K562 (cell line): Measurements from ENCODE around the gene CLTA. TPM values are rescaled to one million over a fixed set of nuclear protein-coding genes. Genes with fewer than 3 reads are reported as not detected.
A peak's percentile ranks its signal among the peaks of the same experiment; 100 is the strongest.

Experiments used
- CREB1 ChIP-seq, 2 experiments: sonication (generic) in 1 of 2; formaldehyde crosslinking in 1 of 2; IDR thresholded peaks; 2 replicates each; pipeline versions ENCODE4 v1.6.1 to v1.8.0; 2012 to 2022; ENCODE audit warnings: inconsistent platforms in 1 of 2, mild to moderate bottlenecking in 1 of 2, missing genetic modification reagents in 1 of 2, moderate library complexity in 1 of 2
- FOXP1 ChIP-seq: sonication (generic); formaldehyde crosslinking; IDR thresholded peaks from 2 replicates; pipeline ENCODE4 v1.8.0; 2022; ENCODE audit warnings: mild to moderate bottlenecking, missing genetic modification reagents
- MAFG ChIP-seq: fragments of 450-650 bp; conservative IDR thresholded peaks from 2 replicates; pipeline ENCODE4 v1.6.1; 2016; ENCODE audit warnings: missing genetic modification characterization, missing compliant biosample characterization
- NR2C2 ChIP-seq, 2 experiments: fragments of 200-800 bp in 1 of 2; sonication (Bioruptor generic) in 1 of 2; sonication (generic) in 1 of 2; formaldehyde crosslinking in 1 of 2; IDR thresholded peaks; 2 replicates each; pipeline versions ENCODE4 v1.6.1 to v1.8.0; 2016 to 2022; ENCODE audit warnings: mild to moderate bottlenecking in 1 of 2, missing compliant biosample characterization in 1 of 2, missing genetic modification characterization in 1 of 2, missing genetic modification reagents in 1 of 2
- POLR2G ChIP-seq: fragments of 200-400 bp; formaldehyde crosslinking; IDR thresholded peaks from 2 replicates; pipeline ENCODE4 v1.6.1; 2017; ENCODE audit warnings: low read depth, mild to moderate bottlenecking, antibody characterized with exemption, low read length, moderate library complexity
- RBFOX2 ChIP-seq: fragments of 200-400 bp; formaldehyde crosslinking; IDR thresholded peaks from 2 replicates; pipeline ENCODE4 v1.6.1; 2017; ENCODE audit warnings: low read depth, mild to moderate bottlenecking, low read length, moderate library complexity
- SRSF9 ChIP-seq: fragments of 200-400 bp; formaldehyde crosslinking; IDR thresholded peaks from 2 replicates; pipeline ENCODE4 v1.6.1; 2017; ENCODE audit warnings: low read depth, low read length, borderline replicate concordance
- U2AF1 ChIP-seq: fragments of 200-400 bp; formaldehyde crosslinking; optimal IDR thresholded peaks from 2 replicates; pipeline ENCODE3; 2017; ENCODE audit warnings: mild to moderate bottlenecking, low read depth, low read length, moderate library complexity
- ZNF561 ChIP-seq: fragments of 450-650 bp; formaldehyde crosslinking; conservative IDR thresholded peaks from 2 replicates; pipeline ENCODE4 v1.4.0; 2020; ENCODE audit warnings: mild to moderate bottlenecking, moderate library complexity
- ZNF592 ChIP-seq: fragments of 450-650 bp; IDR thresholded peaks from 2 replicates; pipeline ENCODE4 v1.6.1; 2017; ENCODE audit warnings: antibody characterized with exemption, mild to moderate bottlenecking
- ZNF764 ChIP-seq: fragments of 250-450 bp; sonication (Bioruptor Pico); IDR thresholded peaks from 2 replicates; pipeline ENCODE4 v1.4.0; 2020; ENCODE audit warnings: low read depth, mild to moderate bottlenecking, moderate library complexity
- polyA plus RNA-seq, 8 experiments: library from polyadenylated mRNA; depleted of rRNA in 4 of 8; stranded (reverse) in 5 of 8; unstranded in 3 of 8; fragments of >200 nt; fragmentation: Nextera tagmentation in 2 of 8; fragmentation: Illumina TruSeq in 1 of 8; extraction: Ambion mirVana in 2 of 8; extraction: Trizol in 1 of 8; gene quantifications; 2 replicates each; pipeline versions ENCODE4 v1.2.1 to v1.2.3, GENCODE V29; 2011 to 2014; ENCODE audit warnings: inconsistent platforms in 1 of 8, missing spikeins in 1 of 8
- total RNA-seq, 7 experiments: library from RNA; depleted of rRNA in 6 of 7; stranded (reverse); fragments of >200 nt in 6 of 7; fragmentation: Illumina TruSeq in 2 of 7; extraction: Trizol in 2 of 7; gene quantifications; 2 replicates each; pipeline versions ENCODE4 v1.2.1 to v1.2.3, GENCODE V29; 2011 to 2021; ENCODE audit warnings: low replicate concordance in 1 of 7
- TF ChIP-seq, protein P1 (sequence below), 2 experiments: fragments of 450-650 bp; IDR thresholded peaks; 2 replicates each; pipeline ENCODE4 v1.6.1; 2018; ENCODE audit warnings: mild to moderate bottlenecking in 2 of 2, low read depth in 1 of 2; ENCODE audit not compliant: partially characterized antibody in 2 of 2

The CLTA gene
- total and polyA plus RNA-seq, 9 of the 15 experiments (the other 6 are each of a cell fraction or from before 2014, with no cell fraction given): 37.8 to 219 (median 144) TPM

DNA sequence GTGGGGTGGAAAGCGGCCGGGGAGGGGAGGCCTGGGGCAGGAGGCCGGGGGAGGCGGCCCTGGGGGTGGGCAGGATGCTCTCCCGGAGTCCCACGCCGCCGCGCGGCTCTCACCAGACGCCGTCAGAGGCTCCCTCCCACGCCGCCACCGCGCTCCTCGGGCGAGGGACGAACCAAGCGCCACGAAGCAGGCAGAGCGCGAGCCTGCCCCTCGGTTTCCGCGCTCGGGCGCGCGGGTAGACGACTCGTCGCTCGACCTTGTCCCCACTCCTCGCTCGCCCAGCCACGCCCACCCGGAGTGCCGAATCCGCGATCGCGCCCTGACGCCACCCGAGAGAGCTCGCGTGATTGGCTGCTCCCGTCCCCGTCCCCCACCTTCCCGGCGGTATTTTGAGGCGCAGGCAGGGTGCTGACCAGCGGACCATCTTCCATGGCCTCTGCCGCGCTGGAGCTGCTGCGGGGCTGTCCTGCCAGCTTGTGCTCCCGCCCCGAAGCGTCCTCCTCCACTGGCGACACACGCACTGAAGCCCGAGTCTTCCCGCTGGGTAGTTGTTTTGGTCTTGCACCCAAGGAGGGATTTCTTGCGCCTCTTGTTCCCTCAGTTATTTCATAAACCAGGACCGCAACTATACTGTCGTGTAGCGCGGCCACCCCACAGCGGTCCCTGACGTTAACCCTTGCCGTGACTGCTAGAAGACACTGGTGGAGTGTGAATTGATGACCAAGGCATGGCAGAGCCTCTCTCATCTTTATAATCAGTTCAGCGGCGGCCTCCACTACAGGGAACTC, 67.7 kb downstream of the CLTA start, which contains the start of gene GNE (continued):
- TF ChIP-seq ZNF592 (no peak), ZNF561 (no peak), U2AF1 (no peak), MAFG (tag) (no peak), POLR2G (peak; percentile 97), NR2C2 (CRISPR knock-in tag; IDR thresholded peaks at IDR 0.05) (0 out of 2 replicates have a peak, but pooled peaks have one; percentile 20), NR2C2 (tag; IDR thresholded peaks at IDR 0.05) (peak; percentile 36; the same call in 1 of the 2 replicates), SRSF9 (no peak), ZNF764 (CRISPR knock-in tag) (no peak), RBFOX2 (peak; percentile 94), FOXP1 (no peak), CREB1 (IDR thresholded peaks at IDR 0.05) (peak; percentile 84), CREB1 (CRISPR knock-in tag; IDR thresholded peaks at IDR 0.05) (peak; percentile 91)
- TF ChIP-seq, protein P1, sequence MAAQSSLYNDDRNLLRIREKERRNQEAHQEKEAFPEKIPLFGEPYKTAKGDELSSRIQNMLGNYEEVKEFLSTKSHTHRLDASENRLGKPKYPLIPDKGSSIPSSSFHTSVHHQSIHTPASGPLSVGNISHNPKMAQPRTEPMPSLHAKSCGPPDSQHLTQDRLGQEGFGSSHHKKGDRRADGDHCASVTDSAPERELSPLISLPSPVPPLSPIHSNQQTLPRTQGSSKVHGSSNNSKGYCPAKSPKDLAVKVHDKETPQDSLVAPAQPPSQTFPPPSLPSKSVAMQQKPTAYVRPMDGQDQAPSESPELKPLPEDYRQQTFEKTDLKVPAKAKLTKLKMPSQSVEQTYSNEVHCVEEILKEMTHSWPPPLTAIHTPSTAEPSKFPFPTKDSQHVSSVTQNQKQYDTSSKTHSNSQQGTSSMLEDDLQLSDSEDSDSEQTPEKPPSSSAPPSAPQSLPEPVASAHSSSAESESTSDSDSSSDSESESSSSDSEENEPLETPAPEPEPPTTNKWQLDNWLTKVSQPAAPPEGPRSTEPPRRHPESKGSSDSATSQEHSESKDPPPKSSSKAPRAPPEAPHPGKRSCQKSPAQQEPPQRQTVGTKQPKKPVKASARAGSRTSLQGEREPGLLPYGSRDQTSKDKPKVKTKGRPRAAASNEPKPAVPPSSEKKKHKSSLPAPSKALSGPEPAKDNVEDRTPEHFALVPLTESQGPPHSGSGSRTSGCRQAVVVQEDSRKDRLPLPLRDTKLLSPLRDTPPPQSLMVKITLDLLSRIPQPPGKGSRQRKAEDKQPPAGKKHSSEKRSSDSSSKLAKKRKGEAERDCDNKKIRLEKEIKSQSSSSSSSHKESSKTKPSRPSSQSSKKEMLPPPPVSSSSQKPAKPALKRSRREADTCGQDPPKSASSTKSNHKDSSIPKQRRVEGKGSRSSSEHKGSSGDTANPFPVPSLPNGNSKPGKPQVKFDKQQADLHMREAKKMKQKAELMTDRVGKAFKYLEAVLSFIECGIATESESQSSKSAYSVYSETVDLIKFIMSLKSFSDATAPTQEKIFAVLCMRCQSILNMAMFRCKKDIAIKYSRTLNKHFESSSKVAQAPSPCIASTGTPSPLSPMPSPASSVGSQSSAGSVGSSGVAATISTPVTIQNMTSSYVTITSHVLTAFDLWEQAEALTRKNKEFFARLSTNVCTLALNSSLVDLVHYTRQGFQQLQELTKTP (IDR thresholded peaks at IDR 0.05; ENCODE audit: low read depth in 1 of 2, partially characterized antibody in 2 of 2): no peak
